HG03025 (cell line): ENCODE results near the gene PTPRR.

Source experiments
- ATAC-seq: cut with Tn5 transposase; IDR thresholded peaks from one replicate; pipeline ENCODE4 v1.9.1; 2021; ENCODE audit warnings: mild to moderate bottlenecking, moderate library complexity; ENCODE audit not compliant: unreplicated experiment, low FRiP score

Gene PTPRR

GRCh38 chr12:70719071-70719470, 201.5 kb downstream of the PTPRR start:
- no peak for ATAC-seq

- ATAC-seq: no peak
Measured at GRCh38 chr12:70711831-70712230, 208.7 kb downstream of the PTPRR start.

GRCh38 chr12:70709022-70709421, 211.5 kb downstream of the PTPRR start:
- no peak for ATAC-seq

GRCh38 chr12:70706611-70707010, 213.9 kb downstream of the PTPRR start:
- no peak for ATAC-seq

GRCh38 chr12:70698345-70698744, 222.2 kb downstream of the PTPRR start:
- no peak for ATAC-seq

GRCh38 chr12:70695361-70696023, 225.0 kb downstream of the PTPRR start:
- no peak for ATAC-seq

GRCh38 chr12:70692681-70693288, 227.8 kb downstream of the PTPRR start:
- ATAC-seq: no peak

- ATAC-seq: no peak
Measured at GRCh38 chr12:70691018-70691672, 229.4 kb downstream of the PTPRR start.

- ATAC-seq: no peak
Measured at GRCh38 chr12:70686907-70687306, 233.6 kb downstream of the PTPRR start.

- ATAC-seq: no peak
Measured at GRCh38 chr12:70686299-70686698, 234.2 kb downstream of the PTPRR start.

- ATAC-seq: no peak
Measured at GRCh38 chr12:70683976-70684375, 236.6 kb downstream of the PTPRR start.

- ATAC-seq: no peak
Measured at GRCh38 chr12:70671698-70672097, 248.8 kb downstream of the PTPRR start.

GRCh38 chr12:70670948-70671347, 249.6 kb downstream of the PTPRR start:
- ATAC-seq: no peak

- no peak for ATAC-seq
Measured at GRCh38 chr12:70667253-70667652, 253.3 kb downstream of the PTPRR start.

GRCh38 chr12:70666364-70666763, 254.2 kb downstream of the PTPRR start:
- ATAC-seq: no peak

GRCh38 chr12:70664465-70664881, 256.1 kb downstream of the PTPRR start:
- no peak for ATAC-seq

GRCh38 chr12:70663838-70664237, 256.7 kb downstream of the PTPRR start:
- no peak for ATAC-seq

GRCh38 chr12:70661466-70662161, 258.9 kb downstream of the PTPRR start:
- ATAC-seq: no peak

- ATAC-seq: no peak
Measured at GRCh38 chr12:70660620-70661219, 259.8 kb downstream of the PTPRR start.

- no peak for ATAC-seq
Measured at GRCh38 chr12:70660002-70660604, 260.4 kb downstream of the PTPRR start.
